ENCODE results near the gene IL10RB.
A peak's percentile ranks its signal among the peaks of the same experiment; 100 is the strongest.
"Not testable (repeated sequence)": the region's sequence is repeated elsewhere in the genome, so short reads cannot be mapped to it uniquely, and the experiment has no call there.

The IL10RB gene

DNA sequence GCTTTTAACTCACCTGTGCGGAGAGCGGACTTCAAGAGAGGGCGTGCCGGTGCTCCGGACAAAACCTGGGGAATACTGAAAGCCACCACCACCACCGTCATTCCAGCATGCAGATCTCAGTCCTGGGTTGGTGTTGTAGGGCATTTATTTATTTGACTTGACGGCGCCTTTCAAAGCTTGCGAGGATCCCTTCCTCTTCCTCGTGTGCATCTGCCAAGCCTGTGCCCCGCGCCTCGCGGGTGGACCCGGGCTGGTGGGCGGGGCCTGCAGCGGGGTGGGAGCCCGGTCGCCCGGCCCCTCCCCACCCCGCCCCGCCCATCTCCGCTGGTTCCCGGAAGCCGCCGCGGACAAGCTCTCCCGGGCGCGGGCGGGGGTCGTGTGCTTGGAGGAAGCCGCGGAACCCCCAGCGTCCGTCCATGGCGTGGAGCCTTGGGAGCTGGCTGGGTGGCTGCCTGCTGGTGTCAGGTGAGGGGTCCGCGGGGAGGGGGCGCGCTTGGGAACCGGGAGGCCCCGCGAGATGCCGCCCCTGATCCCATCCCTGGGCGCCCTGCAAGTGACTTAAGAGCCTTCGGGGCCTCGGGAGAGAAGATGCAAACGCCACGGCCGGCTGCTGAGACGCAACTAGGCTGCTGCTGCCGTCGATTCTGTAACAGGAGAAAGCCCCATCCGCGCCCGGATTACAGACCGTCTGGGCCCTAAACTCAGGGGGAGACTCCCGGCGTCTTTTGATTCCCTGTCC lies at the start of gene IL10RB:
Gene IL10RB, plus strand, starts transcription at position 318 of the 739 bp plus-strand sequence. Its CDS starts 99 bp downstream, at position 417.
- in situ Hi-C loops (cut with HindIII; ENCODE audit: low pct_ligation_motif_present, low sequenced_read_pairs) = no loop called here
- TF ChIP-seq, protein P1, sequence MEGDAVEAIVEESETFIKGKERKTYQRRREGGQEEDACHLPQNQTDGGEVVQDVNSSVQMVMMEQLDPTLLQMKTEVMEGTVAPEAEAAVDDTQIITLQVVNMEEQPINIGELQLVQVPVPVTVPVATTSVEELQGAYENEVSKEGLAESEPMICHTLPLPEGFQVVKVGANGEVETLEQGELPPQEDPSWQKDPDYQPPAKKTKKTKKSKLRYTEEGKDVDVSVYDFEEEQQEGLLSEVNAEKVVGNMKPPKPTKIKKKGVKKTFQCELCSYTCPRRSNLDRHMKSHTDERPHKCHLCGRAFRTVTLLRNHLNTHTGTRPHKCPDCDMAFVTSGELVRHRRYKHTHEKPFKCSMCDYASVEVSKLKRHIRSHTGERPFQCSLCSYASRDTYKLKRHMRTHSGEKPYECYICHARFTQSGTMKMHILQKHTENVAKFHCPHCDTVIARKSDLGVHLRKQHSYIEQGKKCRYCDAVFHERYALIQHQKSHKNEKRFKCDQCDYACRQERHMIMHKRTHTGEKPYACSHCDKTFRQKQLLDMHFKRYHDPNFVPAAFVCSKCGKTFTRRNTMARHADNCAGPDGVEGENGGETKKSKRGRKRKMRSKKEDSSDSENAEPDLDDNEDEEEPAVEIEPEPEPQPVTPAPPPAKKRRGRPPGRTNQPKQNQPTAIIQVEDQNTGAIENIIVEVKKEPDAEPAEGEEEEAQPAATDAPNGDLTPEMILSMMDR (IDR thresholded peaks at IDR 0.05; ENCODE audit: low read depth, low read length, missing control alignments) = no peak

DNA sequence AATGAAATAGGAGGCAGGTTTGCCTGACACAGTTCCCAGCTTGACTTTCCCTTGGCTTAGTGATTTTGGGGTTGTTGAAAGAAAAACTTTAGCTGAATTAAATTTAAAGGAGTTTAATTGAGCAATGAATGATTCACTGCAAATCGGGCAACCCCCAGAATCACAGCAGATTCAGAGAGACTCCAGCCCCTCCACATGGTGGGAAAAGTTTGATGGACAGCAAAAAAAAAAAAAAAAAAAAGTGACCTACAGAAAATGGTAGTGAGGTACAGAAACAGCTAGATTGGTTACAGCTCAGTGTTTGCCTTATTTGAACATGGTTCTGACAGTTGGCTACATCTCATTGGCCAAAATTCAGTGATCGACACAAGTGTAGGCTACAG lies 49.0 kb upstream of the IL10RB start:
- TF ChIP-seq, protein P1 (IDR thresholded peaks at IDR 0.05; ENCODE audit: low read depth, low read length, missing control alignments) = no peak
- Histone ChIP-seq H3K4me3 (ENCODE audit: low read depth, low read length) (no peak overlapping the region), H3K36me3 (replicated peaks) (no peaks in the 10 kb centered on the region), H3K27ac (no peak overlapping the region), H3K27me3 (replicated peaks) (no peaks in the 10 kb centered on the region)
- DNase-seq = no peak
- in situ Hi-C loops (cut with HindIII; ENCODE audit: low pct_ligation_motif_present, low sequenced_read_pairs) = no loop called here

More for the DNA sequence above, at the start of gene IL10RB:
- H3K27me3 ChIP-seq (replicated peaks) = no peaks in the 10 kb centered on the region
- peak within 1 kb of the TSS; percentile 82 for H3K4me3 ChIP-seq (ENCODE audit: low read depth, low read length)
- peaks cover 5% of the 10 kb centered on the region for H3K36me3 ChIP-seq (replicated peaks)
- peak; percentile 32 for DNase-seq
- H3K27ac ChIP-seq = peak within 1 kb of the TSS; percentile 37

DNA sequence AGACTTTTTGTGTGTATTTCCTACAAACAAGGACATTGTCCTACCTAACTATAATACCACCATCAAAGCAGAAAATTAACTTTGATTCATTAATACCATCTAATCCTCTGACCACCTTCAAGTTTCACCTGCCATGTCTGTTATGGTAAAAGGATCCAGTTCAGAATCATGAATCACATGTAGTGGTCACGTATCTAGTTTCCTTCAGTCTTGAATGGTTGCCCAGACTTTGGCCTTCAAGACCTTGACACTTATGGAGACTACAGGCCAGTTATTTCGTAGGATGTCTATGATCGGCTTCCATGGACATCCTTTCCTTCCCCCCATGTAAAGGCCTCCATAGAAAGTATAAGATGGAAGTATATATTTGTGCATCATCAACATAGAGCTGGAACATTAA lies 46.9 kb upstream of the IL10RB start:
- Histone ChIP-seq H3K27me3 (replicated peaks) (no peaks in the 10 kb centered on the region), H3K36me3 (replicated peaks) (no peaks in the 10 kb centered on the region), H3K27ac (no peak overlapping the region), H3K4me3 (ENCODE audit: low read depth, low read length) (no peak overlapping the region)
- no peak for DNase-seq
- TF ChIP-seq, protein P1 (IDR thresholded peaks at IDR 0.05; ENCODE audit: low read depth, low read length, missing control alignments) = no peak
- in situ Hi-C loops (cut with HindIII; ENCODE audit: low pct_ligation_motif_present, low sequenced_read_pairs) = no loop called here

DNA sequence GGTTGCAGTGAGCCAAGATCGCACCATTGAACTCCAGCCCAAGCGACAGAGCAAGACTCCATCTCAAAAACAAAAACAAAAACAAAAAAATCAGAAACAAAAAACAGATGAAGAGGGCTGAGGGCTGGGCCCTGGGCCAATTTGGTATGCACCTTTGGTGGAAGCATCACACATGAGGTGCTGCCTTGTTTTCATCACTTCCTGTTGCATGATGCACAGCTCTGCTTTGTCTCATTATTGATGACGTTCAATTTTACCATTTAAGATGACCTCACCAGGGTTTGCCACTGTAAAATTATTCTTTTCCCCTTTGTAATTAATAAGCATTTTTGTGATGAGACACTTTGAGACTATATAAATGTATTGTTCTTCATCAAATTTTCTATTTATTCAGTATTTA lies 46.2 kb upstream of the IL10RB start:
- no peaks in the 10 kb centered on the region for H3K36me3 ChIP-seq (replicated peaks)
- no peak for DNase-seq
- in situ Hi-C loops (cut with HindIII; ENCODE audit: low pct_ligation_motif_present, low sequenced_read_pairs) = no loop called here
- H3K27me3 ChIP-seq (replicated peaks) = no peaks in the 10 kb centered on the region
- H3K4me3 ChIP-seq (ENCODE audit: low read depth, low read length) = no peak overlapping the region
- no peak overlapping the region for H3K27ac ChIP-seq
- TF ChIP-seq, protein P1 (IDR thresholded peaks at IDR 0.05; ENCODE audit: low read depth, low read length, missing control alignments) = no peak

DNA sequence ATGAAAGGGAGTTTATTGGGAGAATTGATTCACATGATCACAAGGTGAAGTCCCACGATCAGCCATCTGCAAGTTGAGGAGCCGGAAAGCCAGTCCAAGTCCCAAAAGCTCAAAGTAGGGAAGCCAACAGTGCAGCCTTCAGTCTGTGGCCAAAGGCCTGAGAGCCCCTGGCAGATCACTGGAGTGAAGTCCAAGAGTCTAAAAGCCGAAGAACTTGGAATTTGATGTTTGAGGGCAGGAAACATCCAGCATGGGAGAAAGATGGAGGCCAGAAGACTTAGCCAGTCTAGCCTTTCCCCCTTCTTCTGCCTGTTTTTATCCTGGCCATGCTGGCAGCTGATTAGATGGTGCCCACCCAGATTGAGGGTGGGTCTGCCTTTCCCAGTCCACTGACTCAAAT lies 40.8 kb upstream of the IL10RB start:
- DNase-seq; H3K4me3 ChIP-seq (ENCODE audit: low read depth, low read length); in situ Hi-C loops (cut with HindIII; ENCODE audit: low pct_ligation_motif_present, low sequenced_read_pairs); H3K36me3 ChIP-seq (replicated peaks); H3K27me3 ChIP-seq (replicated peaks); H3K27ac ChIP-seq: not testable (repeated sequence)

DNA sequence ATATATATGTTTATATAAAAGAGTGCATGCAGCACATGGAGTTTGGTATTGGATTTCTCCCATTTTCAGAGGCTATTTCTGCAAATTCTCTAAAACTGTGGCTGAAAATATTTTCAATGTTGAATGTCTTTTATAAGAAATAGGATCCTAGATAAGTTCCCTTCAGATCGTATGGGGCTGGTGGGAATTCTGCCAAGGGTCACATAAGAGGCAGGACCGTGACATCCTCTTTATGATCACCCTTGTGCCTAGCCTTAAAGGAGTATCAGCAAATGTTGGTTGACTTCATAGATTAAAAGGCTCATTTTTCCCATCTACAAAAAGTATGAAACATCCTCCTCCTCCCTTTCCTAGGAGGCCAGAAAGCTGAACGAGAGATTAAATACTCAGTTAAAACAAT lies 37.7 kb upstream of the IL10RB start:
- no peak overlapping the region for H3K27ac ChIP-seq
- peaks cover 2% of the 10 kb centered on the region for H3K27me3 ChIP-seq (replicated peaks)
- TF ChIP-seq, protein P1 (IDR thresholded peaks at IDR 0.05; ENCODE audit: low read depth, low read length, missing control alignments) = no peak
- no peak overlapping the region for H3K4me3 ChIP-seq (ENCODE audit: low read depth, low read length)
- in situ Hi-C loops (cut with HindIII; ENCODE audit: low pct_ligation_motif_present, low sequenced_read_pairs) = no loop called here
- no peaks in the 10 kb centered on the region for H3K36me3 ChIP-seq (replicated peaks)
- DNase-seq = no peak

Measured in brain microvascular endothelial cell (primary cell).